ENCODE results near the gene PDE4B.

Gene PDE4B

GRCh38 chr1:66250478-66250877 is 457.8 kb downstream of the PDE4B start:
- TF ChIP-seq, protein P1, sequence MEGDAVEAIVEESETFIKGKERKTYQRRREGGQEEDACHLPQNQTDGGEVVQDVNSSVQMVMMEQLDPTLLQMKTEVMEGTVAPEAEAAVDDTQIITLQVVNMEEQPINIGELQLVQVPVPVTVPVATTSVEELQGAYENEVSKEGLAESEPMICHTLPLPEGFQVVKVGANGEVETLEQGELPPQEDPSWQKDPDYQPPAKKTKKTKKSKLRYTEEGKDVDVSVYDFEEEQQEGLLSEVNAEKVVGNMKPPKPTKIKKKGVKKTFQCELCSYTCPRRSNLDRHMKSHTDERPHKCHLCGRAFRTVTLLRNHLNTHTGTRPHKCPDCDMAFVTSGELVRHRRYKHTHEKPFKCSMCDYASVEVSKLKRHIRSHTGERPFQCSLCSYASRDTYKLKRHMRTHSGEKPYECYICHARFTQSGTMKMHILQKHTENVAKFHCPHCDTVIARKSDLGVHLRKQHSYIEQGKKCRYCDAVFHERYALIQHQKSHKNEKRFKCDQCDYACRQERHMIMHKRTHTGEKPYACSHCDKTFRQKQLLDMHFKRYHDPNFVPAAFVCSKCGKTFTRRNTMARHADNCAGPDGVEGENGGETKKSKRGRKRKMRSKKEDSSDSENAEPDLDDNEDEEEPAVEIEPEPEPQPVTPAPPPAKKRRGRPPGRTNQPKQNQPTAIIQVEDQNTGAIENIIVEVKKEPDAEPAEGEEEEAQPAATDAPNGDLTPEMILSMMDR (IDR thresholded peaks at IDR 0.05) = no peak

DNA sequence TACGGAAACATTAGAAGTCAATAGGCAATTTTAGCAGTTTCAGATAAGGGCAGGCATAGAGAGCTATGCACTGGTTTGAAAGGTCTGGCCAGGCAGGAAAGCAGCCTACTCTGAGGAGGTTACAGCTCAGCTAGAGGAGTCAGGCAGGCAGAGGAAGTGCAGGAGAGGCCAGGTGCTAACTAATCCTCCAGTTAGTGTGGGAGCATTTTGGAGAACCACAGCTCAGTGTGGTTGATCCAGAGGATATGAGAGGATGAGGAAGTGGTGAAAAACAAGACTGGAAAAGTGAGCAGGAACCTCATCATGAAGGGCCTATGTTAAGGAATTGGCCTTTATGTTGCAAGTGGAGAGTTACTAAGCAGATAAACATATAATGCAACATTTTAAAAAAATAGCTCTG is 458.9 kb downstream of the PDE4B start:
- TF ChIP-seq, protein P1 (IDR thresholded peaks at IDR 0.05) = no peak

GRCh38 chr1:66253330-66253921 is 460.7 kb downstream of the PDE4B start:
- TF ChIP-seq, protein P1 (IDR thresholded peaks at IDR 0.05) = peak; percentile 84

- TF ChIP-seq, protein P1 (IDR thresholded peaks at IDR 0.05) = no peak
Observed at GRCh38 chr1:66254785-66255184, 462.1 kb downstream of the PDE4B start.

DNA sequence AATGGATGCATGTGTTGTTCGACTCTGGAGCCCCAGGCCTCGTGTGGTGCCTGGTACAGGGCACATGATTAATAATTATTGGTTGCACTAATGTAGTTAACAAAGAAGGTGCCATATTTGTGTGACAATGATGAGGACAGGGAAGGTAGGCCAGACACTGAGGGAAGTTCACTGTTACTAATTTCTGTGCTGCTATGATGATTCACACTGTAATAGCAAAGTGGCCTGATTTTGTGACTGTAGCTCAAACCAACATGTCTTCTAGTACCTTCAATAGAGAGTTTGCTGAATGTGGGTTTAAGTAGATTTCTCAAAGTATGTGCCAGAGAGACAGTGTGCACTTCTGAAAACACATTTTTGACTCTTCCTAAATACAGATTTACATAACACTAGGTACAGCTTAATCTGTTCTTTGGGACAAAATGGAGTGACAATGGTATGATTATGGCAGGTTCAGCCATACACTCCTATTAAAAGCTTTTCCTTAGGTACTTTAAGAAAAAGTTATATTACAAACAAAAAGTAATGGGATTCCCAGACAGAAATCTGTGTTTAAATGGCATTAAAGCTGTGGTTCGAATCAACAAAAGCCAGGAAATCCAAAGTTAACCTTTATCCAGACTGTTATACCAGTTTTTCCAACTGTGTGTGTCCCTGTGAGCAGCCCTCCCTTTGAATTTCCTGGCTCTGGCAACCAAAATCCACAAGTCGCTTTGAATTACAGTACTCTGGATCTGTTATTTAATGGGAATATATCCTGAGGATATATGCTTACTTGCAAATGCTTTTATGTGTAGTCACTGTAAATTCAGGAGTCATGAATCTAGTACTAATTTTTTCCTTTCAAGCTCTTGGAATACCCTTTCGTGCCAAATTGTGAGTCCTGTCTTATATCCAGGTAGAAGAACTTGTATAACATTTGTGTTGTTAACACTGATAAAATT is 464.2 kb downstream of the PDE4B start:
- TF ChIP-seq, protein P1 (IDR thresholded peaks at IDR 0.05) = no peak

GRCh38 chr1:66258404-66259105 is 465.9 kb downstream of the PDE4B start:
- TF ChIP-seq, protein P1 (IDR thresholded peaks at IDR 0.05) = no peak

GRCh38 chr1:66261364-66261763 is 468.7 kb downstream of the PDE4B start:
- TF ChIP-seq, protein P1 (IDR thresholded peaks at IDR 0.05) = no peak

All from LNCAP (cell line).